H1 (cell line): ENCODE data around the gene EBF3.

ENCODE experiments used
- CBX5 ChIP-seq: fragments of 300-800, 300-1000 bp; sonication (generic); IDR thresholded peaks from 2 replicates; pipeline ENCODE4 v1.7.1; 2016; ENCODE audit warnings: antibody characterized with exemption, low read length, low read depth
- CTCF ChIP-seq, 3 experiments: IDR thresholded peaks; 1 replicate in 2 of 3; 2 replicates in 1 of 3; pipeline versions ENCODE4 v1.5.1 to v1.6.1; 2011; ENCODE audit warnings: low read length in 3 of 3, mild to moderate bottlenecking in 3 of 3, inconsistent platforms in 2 of 3, low read depth in 1 of 3, moderate library complexity in 1 of 3; ENCODE audit not compliant: insufficient read depth in 1 of 3; ENCODE audit errors: control extremely low read depth in 1 of 3
- GABPA ChIP-seq: IDR thresholded peaks from 2 replicates; pipeline ENCODE4 v1.6.1; 2011; ENCODE audit warnings: mild to moderate bottlenecking, low read length, moderate library complexity, borderline replicate concordance; ENCODE audit not compliant: insufficient read depth
- MAX ChIP-seq: IDR thresholded peaks from 2 replicates; pipeline ENCODE4 v1.6.1; 2012; ENCODE audit warnings: inconsistent platforms
- POLR2A ChIP-seq, 2 experiments: IDR thresholded peaks; 1 replicate in 1 of 2; 2 replicates in 1 of 2; pipeline ENCODE4 v1.6.1; 2011; ENCODE audit warnings: low read depth in 2 of 2, low read length in 2 of 2, mild to moderate bottlenecking in 2 of 2; ENCODE audit errors: control extremely low read depth in 1 of 2
- POLR2AphosphoS5 ChIP-seq: IDR thresholded peaks from 2 replicates; pipeline ENCODE4 v1.6.1; 2011; ENCODE audit warnings: low read depth, low read length
- RBBP5 ChIP-seq: IDR thresholded peaks from 2 replicates; pipeline ENCODE4 v1.7.1; 2012; ENCODE audit warnings: low read depth, mild to moderate bottlenecking, inconsistent platforms, low read length, moderate library complexity, borderline replicate concordance
- USF2 ChIP-seq: IDR thresholded peaks from 2 replicates; pipeline ENCODE4 v1.6.1; 2011; ENCODE audit warnings: low read length, improper control_type of control experiment
- ZNF274 ChIP-seq: IDR thresholded peaks from 2 replicates; pipeline ENCODE4 v1.7.0; 2012; ENCODE audit warnings: low read length, borderline replicate concordance; ENCODE audit errors: extremely low read depth

- TF ChIP-seq CTCF (IDR thresholded peaks at IDR 0.05; ENCODE audit: control extremely low read depth in 1 of 3, insufficient read depth in 1 of 3, low read depth in 1 of 3, low read length in 3 of 3) (no peak; a peak in 1 of 4 replicates), RBBP5 (no peak), POLR2AphosphoS5 (no peak), USF2 (no peak), GABPA (no peak), ZNF274 (no peak), CBX5 (no peak), POLR2A (IDR thresholded peaks at IDR 0.05; ENCODE audit: control extremely low read depth in 1 of 2, low read depth in 2 of 2, low read length in 2 of 2) (no peak), MAX (no peak; the same call in 1 of the 2 replicates)
These were observed 3.0 kb upstream of the EBF3 start for GRCh38 chr10:129966889-129967578.
